Measurements from ENCODE around the gene KIF3A.

KIF3A gene

GRCh38 chr5:132674671-132675506 lies 62.5 kb downstream of the KIF3A start:
- peak; percentile 95 for DNase-seq

- DNase-seq, result no peak
Measured at GRCh38 chr5:132673939-132674630, 63.3 kb downstream of the KIF3A start, which contains the start of gene IL4. Gene IL4, plus strand, starts transcription at chr5:132673989. Its CDS starts 62 bp downstream, at chr5:132674051.

GRCh38 chr5:132673488-132673887 lies 63.9 kb downstream of the KIF3A start:
- no peak for DNase-seq

- no peak for DNase-seq
Measured at GRCh38 chr5:132671000-132671399, 66.3 kb downstream of the KIF3A start.

- DNase-seq, result no peak
Measured at GRCh38 chr5:132669966-132670882, 67.1 kb downstream of the KIF3A start.

- no peak for DNase-seq
Measured at GRCh38 chr5:132669455-132669820, 67.9 kb downstream of the KIF3A start.

GRCh38 chr5:132668706-132669454 lies 68.5 kb downstream of the KIF3A start:
- DNase-seq, result no peak

GRCh38 chr5:132667761-132668705 lies 69.3 kb downstream of the KIF3A start:
- DNase-seq, result no peak

GRCh38 chr5:132667309-132667708 lies 70.0 kb downstream of the KIF3A start:
- DNase-seq, result no peak

GRCh38 chr5:132666310-132667123 lies 70.8 kb downstream of the KIF3A start:
- DNase-seq, result no peak

- DNase-seq, result no peak
Measured at GRCh38 chr5:132665574-132666080, 71.7 kb downstream of the KIF3A start.

GRCh38 chr5:132664696-132665209 lies 72.6 kb downstream of the KIF3A start:
- DNase-seq, result no peak

- DNase-seq, result no peak
Measured at GRCh38 chr5:132663771-132664695, 73.3 kb downstream of the KIF3A start.

GRCh38 chr5:132662925-132663770 lies 74.2 kb downstream of the KIF3A start:
- DNase-seq, result no peak

GRCh38 chr5:132662004-132662401 lies 75.3 kb downstream of the KIF3A start:
- DNase-seq, result no peak

- no peak for DNase-seq
Measured at GRCh38 chr5:132661231-132662003, 75.9 kb downstream of the KIF3A start.
